ENCODE results near the gene EDNRA.

DNA sequence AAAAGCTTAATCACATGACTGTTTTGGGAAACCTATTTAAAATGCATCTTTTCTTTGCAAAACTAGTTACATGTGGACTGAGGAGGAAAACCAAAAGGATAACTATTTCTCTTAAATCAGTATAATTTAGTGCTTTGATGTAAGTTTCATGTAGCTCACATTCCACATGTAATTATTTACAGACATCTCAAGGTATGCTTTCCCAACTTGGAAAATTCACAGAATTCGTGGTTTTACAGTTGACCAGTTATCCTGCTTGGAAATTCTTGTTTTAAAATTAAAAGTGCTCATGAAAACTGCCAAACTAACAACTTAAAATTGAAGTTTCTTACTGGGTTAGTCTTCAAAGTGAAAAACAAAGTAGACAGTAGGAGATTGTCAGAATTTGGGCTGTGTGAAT, 52.4 kb downstream of the EDNRA start:
- no peak for TF ChIP-seq TAF7 (optimal IDR thresholded peaks at IDR 0.05; ENCODE audit: borderline replicate concordance, low read depth, low read length)
- TF ChIP-seq, protein P1, sequence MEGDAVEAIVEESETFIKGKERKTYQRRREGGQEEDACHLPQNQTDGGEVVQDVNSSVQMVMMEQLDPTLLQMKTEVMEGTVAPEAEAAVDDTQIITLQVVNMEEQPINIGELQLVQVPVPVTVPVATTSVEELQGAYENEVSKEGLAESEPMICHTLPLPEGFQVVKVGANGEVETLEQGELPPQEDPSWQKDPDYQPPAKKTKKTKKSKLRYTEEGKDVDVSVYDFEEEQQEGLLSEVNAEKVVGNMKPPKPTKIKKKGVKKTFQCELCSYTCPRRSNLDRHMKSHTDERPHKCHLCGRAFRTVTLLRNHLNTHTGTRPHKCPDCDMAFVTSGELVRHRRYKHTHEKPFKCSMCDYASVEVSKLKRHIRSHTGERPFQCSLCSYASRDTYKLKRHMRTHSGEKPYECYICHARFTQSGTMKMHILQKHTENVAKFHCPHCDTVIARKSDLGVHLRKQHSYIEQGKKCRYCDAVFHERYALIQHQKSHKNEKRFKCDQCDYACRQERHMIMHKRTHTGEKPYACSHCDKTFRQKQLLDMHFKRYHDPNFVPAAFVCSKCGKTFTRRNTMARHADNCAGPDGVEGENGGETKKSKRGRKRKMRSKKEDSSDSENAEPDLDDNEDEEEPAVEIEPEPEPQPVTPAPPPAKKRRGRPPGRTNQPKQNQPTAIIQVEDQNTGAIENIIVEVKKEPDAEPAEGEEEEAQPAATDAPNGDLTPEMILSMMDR (IDR thresholded peaks at IDR 0.05; ENCODE audit: control extremely low read depth in 1 of 3, insufficient read depth in 1 of 3, low read depth in 1 of 3, low read length in 3 of 3), result no peak
- no peak for TF ChIP-seq TEAD4 (IDR thresholded peaks at IDR 0.05; ENCODE audit: low read depth, low read length)
- TF ChIP-seq EZH2 (IDR thresholded peaks at IDR 0.05; ENCODE audit: low read depth, low read length, severe bottlenecking), result no peak
- no peak for TF ChIP-seq CEBPB (IDR thresholded peaks at IDR 0.05; ENCODE audit: low read depth, low read length)
- no peak for TF ChIP-seq ZNF274 (IDR thresholded peaks at IDR 0.05; ENCODE audit: borderline replicate concordance, extremely low read depth, low read length)

All from H1 (cell line).